ENCODE data around the gene MPRIP. TPM values are rescaled to one million over a fixed set of nuclear protein-coding genes. Genes with fewer than 3 reads are reported as not detected.

Gene MPRIP
- polyA plus RNA-seq, 1 of the 3 experiments (the other 2 are of a cell fraction) = 64.4 TPM

DNA sequence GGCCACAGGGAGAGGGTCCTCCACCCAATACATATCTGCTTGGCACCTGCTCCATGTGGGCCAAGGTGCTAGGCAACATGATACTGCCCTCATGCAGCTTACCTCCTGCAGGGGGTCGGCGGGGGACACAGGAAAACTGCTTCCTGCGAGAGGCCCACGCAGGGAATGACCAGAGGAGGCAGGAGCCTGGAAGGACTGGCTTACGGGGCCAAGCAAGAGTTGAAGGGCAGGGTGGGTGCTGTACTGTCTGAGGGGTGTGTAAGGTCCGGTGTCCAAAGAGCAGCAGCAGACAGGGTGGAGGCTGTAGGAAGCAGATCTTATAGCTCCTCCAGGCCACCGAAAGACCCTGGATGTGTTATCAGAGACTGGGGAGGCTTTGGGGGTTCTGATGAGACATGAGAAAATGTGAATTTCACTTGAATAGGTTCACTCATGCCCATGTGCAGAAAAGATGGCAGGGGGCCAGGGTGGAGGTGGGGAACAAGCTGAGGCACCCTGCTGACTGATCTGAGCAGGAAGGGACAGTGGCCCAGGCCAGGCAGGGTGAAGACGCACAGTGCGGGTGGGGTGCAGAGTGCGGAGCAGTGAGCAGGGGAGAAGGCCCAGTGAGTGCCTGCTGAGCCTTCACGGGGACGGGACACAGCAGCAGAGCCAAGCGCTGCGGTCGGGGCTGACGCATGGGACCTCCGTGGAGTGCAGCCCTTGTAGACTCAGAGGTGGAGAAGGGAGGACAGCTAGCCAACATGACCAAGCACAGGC is 186.4 kb downstream of the MPRIP start:
- Histone ChIP-seq H3K36me3 (replicated peaks in 1 of 2; ENCODE audit: control insufficient read depth in 1 of 2, insufficient read depth in 2 of 2, low read length in 1 of 2) (peaks cover 33 to 52% of the 10 kb centered on the region in 2 experiments), H3K4me1 (ENCODE audit: control insufficient read depth in 1 of 2, insufficient read depth in 2 of 2, low read depth in 1 of 2, low read length in 1 of 2) (no peaks in the 10 kb centered on the region), H3K27me3 (ENCODE audit: insufficient read depth) (no peaks in the 10 kb centered on the region), H2AFZ (ENCODE audit: low read depth) (no peak overlapping the region), H3K9ac (no peak overlapping the region), H3K4me3 (ENCODE audit: low read depth in 2 of 2, low read length in 1 of 2) (no peak overlapping the region), H3K79me2 (ENCODE audit: insufficient read depth) (peaks cover 15% of the 10 kb centered on the region), H4K20me1 (ENCODE audit: insufficient read depth) (no peaks in the 10 kb centered on the region; the same call in 1 of the 2 replicates), H3K27ac (ENCODE audit: low read depth in 2 of 2, low read length in 1 of 2) (no peak overlapping the region), H3K9me2 (no peaks in the 10 kb centered on the region), H3K4me2 (no peak overlapping the region), H3K9me3 (no peaks in the 10 kb centered on the region), H3F3A (replicated peaks; ENCODE audit: insufficient read depth) (no peaks in the 10 kb centered on the region)
- DNase-seq = no peak
- ChIA-PET CTCF (interaction anchor here (0.6 to 1.6 kb wide), 3 partner anchors 33 to 341 kb away, joined by 3 read pairs; no protein-coding TSS in a partner anchor), POLR2A (no interaction called here)
- WGBS (ENCODE audit: low lambda C conversion rate) = 92% methylated on average over 10 of the region's 17 CpGs
- no peak for TF ChIP-seq USF2 (IDR thresholded peaks at IDR 0.05; ENCODE audit: borderline replicate concordance, low read depth, low read length)
- TF ChIP-seq RCOR1 (IDR thresholded peaks at IDR 0.05; ENCODE audit: low read length) = no peak
- no peak for TF ChIP-seq FOSL2 (IDR thresholded peaks at IDR 0.05; ENCODE audit: borderline replicate concordance, low read depth)
- TF ChIP-seq SMC3 (IDR thresholded peaks at IDR 0.05; ENCODE audit: low read depth, low read length) = no peak
- TF ChIP-seq RAD21 (IDR thresholded peaks at IDR 0.05; ENCODE audit: low read length) = no peak
- no peak for TF ChIP-seq IRF3 (IDR thresholded peaks at IDR 0.05; ENCODE audit: low read depth, low read length)
- no peak for TF ChIP-seq EZH2phosphoT487 (IDR thresholded peaks at IDR 0.05; ENCODE audit: borderline replicate concordance, low read depth)
- no peak for TF ChIP-seq POLR2AphosphoS5 (IDR thresholded peaks at IDR 0.05; ENCODE audit: low read depth, low read length)
- TF ChIP-seq RFX5 (IDR thresholded peaks at IDR 0.05; ENCODE audit: low read length) = no peak
- no peak for TF ChIP-seq TCF12 (IDR thresholded peaks at IDR 0.05)
- no peak for TF ChIP-seq MXI1 (IDR thresholded peaks at IDR 0.05; ENCODE audit: low read depth, low read length)
- no peak for TF ChIP-seq JUND (IDR thresholded peaks at IDR 0.05)
- no peak for TF ChIP-seq GATA2 (CRISPR knock-in tag; IDR thresholded peaks at IDR 0.05)
- TF ChIP-seq, protein P1, sequence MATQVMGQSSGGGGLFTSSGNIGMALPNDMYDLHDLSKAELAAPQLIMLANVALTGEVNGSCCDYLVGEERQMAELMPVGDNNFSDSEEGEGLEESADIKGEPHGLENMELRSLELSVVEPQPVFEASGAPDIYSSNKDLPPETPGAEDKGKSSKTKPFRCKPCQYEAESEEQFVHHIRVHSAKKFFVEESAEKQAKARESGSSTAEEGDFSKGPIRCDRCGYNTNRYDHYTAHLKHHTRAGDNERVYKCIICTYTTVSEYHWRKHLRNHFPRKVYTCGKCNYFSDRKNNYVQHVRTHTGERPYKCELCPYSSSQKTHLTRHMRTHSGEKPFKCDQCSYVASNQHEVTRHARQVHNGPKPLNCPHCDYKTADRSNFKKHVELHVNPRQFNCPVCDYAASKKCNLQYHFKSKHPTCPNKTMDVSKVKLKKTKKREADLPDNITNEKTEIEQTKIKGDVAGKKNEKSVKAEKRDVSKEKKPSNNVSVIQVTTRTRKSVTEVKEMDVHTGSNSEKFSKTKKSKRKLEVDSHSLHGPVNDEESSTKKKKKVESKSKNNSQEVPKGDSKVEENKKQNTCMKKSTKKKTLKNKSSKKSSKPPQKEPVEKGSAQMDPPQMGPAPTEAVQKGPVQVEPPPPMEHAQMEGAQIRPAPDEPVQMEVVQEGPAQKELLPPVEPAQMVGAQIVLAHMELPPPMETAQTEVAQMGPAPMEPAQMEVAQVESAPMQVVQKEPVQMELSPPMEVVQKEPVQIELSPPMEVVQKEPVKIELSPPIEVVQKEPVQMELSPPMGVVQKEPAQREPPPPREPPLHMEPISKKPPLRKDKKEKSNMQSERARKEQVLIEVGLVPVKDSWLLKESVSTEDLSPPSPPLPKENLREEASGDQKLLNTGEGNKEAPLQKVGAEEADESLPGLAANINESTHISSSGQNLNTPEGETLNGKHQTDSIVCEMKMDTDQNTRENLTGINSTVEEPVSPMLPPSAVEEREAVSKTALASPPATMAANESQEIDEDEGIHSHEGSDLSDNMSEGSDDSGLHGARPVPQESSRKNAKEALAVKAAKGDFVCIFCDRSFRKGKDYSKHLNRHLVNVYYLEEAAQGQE (IDR thresholded peaks at IDR 0.05; ENCODE audit: low read depth, low read length) = no peak
- TF ChIP-seq MEF2A (IDR thresholded peaks at IDR 0.05; ENCODE audit: borderline replicate concordance, low read depth) = no peak
- TF ChIP-seq TAF1 (IDR thresholded peaks at IDR 0.05; ENCODE audit: borderline replicate concordance, low read depth, low read length) = no peak
